Germinal center (tissue), 1 donor: ENCODE data around the gene CGNL1.

Experiments used
- DNase-seq: peaks from one replicate; pipeline ENCODE4 v3.0.0; 2012; ENCODE audit warnings: mixed read lengths, low spot score

Gene CGNL1

DNA sequence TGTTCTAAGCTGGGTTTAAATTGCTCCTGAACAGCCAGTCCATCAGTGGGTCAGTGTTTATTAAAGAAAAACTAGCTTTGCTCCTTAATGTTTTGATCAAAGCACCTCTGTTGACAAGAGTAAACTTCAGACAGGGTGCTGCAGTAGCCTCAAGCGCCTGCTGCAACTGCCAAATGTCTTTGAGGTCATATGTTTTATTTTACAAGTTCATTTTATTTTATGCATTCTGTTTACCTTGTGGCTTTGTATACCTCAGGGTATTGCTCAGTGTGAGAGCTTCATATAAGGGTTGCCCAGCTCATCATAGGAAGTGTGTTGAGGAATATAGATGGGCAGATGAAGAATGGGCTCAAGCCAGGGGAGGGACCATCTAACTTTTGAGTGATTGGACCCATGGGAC, 223.9 kb downstream of the CGNL1 start:
- DNase-seq, result no peak
